Ishikawa (cell line): ENCODE results near the gene ELANE.

Source experiments
- CEBPB ChIP-seq: IDR thresholded peaks from 2 replicates; pipeline ENCODE4 v1.6.1; 2012
- CREB1 ChIP-seq: IDR thresholded peaks from 2 replicates; pipeline ENCODE4 v1.6.1; 2012; ENCODE audit warnings: low read depth
- EGR1 ChIP-seq: IDR thresholded peaks from 2 replicates; pipeline ENCODE4 v1.6.1; 2012
- EP300 ChIP-seq: IDR thresholded peaks from 2 replicates; pipeline ENCODE4 v1.6.1; 2012; ENCODE audit warnings: borderline replicate concordance
- FOXM1 ChIP-seq: IDR thresholded peaks from 2 replicates; pipeline ENCODE4 v1.6.1; 2012; ENCODE audit warnings: low read depth, borderline replicate concordance
- NFIC ChIP-seq: IDR thresholded peaks from 2 replicates; pipeline ENCODE4 v1.6.1; 2012
- RAD21 ChIP-seq: IDR thresholded peaks from 2 replicates; pipeline ENCODE4 v1.6.1; 2012; ENCODE audit warnings: low read depth
- REST ChIP-seq: IDR thresholded peaks from 2 replicates; pipeline ENCODE4 v1.6.1; 2012; ENCODE audit warnings: low read depth, mild to moderate bottlenecking
- TAF1 ChIP-seq: IDR thresholded peaks from 2 replicates; pipeline ENCODE4 v1.6.1; 2012; ENCODE audit warnings: low read depth, mild to moderate bottlenecking
- TCF12 ChIP-seq: IDR thresholded peaks from 2 replicates; pipeline ENCODE4 v1.6.1; 2012; ENCODE audit warnings: low read depth
- TEAD4 ChIP-seq: IDR thresholded peaks from 2 replicates; pipeline ENCODE4 v1.6.1; 2012
- YY1 ChIP-seq: IDR thresholded peaks from 2 replicates; pipeline ENCODE4 v1.6.1; 2012; ENCODE audit warnings: low read depth
- ZBTB7A ChIP-seq: IDR thresholded peaks from 2 replicates; pipeline ENCODE4 v1.6.1; 2012; ENCODE audit warnings: low read depth
- TF ChIP-seq, protein P1 (sequence below): IDR thresholded peaks from 2 replicates; pipeline ENCODE4 v1.6.1; 2012
- TF ChIP-seq, protein P2 (sequence below): IDR thresholded peaks from 2 replicates; pipeline ENCODE4 v1.6.1; 2012

ELANE gene

DNA sequence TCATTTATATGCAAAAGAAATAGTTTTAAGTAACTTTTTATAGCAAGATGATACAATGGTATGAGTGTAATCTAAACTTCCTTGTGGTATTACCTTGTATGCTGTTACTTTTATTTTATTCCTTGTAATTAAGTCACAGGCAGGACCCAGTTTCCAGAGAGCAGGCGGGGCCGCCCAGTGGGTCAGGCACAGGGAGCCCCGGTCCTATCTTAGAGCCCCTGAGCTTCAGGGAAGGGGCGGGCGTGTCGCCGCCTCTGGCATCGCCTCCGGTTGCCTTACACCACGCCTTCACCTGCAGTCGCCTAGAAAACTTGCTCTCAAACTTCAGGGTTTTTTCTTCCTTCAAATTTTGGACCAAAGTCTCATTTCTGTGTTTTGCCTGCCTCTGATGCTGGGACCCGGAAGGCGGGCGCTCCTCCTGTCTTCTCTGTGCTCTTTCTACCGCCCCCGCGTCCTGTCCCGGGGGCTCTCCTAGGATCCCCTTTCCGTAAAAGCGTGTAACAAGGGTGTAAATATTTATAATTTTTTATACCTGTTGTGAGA, 40.5 kb upstream of the ELANE start:
- TF ChIP-seq EP300 (no peak), EGR1 (no peak), RAD21 (no peak), TAF1 (no peak), CREB1 (no peak), TCF12 (no peak), FOXM1 (no peak), TEAD4 (no peak)
- TF ChIP-seq, protein P1, sequence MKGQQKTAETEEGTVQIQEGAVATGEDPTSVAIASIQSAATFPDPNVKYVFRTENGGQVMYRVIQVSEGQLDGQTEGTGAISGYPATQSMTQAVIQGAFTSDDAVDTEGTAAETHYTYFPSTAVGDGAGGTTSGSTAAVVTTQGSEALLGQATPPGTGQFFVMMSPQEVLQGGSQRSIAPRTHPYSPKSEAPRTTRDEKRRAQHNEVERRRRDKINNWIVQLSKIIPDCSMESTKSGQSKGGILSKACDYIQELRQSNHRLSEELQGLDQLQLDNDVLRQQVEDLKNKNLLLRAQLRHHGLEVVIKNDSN, result no peak

DNA sequence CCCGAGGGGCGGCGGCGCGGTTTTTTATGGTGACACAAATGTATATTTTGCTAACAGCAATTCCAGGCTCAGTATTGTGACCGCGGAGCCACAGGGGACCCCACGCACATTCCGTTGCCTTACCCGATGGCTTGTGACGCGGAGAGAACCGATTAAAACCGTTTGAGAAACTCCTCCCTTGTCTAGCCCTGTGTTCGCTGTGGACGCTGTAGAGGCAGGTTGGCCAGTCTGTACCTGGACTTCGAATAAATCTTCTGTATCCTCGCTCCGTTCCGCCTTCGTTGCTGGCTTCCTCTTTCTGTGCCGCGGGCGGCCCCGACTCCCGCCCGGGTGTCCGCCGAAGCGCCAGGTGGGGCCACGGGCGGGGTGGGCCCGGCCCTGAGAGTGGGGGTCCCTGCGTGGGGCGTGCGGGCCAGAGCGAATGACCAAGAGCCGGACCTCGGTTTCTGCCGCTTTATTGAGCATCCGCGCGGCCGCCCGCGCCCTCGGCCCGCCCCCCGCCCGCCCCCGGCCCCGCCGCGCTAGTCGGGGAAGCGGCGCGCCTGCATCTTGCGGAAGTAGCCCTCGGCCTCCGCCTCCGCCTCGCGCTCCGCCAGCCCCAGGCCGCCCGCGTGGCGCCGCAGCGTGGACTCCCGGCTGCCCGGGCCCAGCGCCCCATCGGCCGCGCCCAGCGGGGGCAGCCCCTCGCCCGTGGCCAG, 39.9 kb upstream of the ELANE start:
- no peak for TF ChIP-seq TAF1
- no peak for TF ChIP-seq EP300
- no peak for TF ChIP-seq YY1
- TF ChIP-seq FOXM1, result no peak
- TF ChIP-seq REST, result no peak
- no peak for TF ChIP-seq RAD21
- no peak for TF ChIP-seq CEBPB
- TF ChIP-seq TEAD4, result no peak
- TF ChIP-seq TCF12, result no peak
- TF ChIP-seq CREB1, result no peak
- TF ChIP-seq EGR1, result no peak
- no peak for TF ChIP-seq ZBTB7A
- TF ChIP-seq, protein P1, result no peak
- no peak for TF ChIP-seq NFIC
- TF ChIP-seq, protein P2, sequence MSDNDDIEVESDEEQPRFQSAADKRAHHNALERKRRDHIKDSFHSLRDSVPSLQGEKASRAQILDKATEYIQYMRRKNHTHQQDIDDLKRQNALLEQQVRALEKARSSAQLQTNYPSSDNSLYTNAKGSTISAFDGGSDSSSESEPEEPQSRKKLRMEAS, result no peak

DNA sequence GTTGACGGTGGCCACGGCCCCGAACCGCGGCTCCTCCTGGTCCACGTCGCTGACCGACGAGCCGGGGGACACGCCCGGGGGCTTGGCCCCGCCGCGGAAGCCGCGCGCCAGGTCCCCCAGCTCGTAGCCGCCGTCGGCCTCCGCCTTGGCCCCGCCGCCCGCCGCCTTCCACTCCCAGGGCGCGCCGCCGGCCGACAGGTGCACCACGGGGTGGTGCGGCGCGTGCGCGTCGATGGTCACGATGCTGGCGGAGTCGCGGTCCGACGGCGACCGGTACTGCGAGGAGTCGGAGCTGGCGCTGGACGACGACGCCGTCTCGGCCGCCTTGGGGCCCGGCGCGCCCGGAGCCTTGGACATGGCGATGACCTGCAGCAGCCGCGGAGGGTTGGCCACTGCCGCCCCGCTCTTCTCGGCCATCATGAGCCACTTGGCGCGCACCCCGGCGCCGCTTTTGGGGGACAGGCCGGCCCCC, 39.3 kb upstream of the ELANE start:
- TF ChIP-seq, protein P1, result no peak
- TF ChIP-seq YY1 (no peak), TAF1 (no peak), TEAD4 (no peak), EP300 (no peak), FOXM1 (no peak), ZBTB7A (no peak), CEBPB (no peak), EGR1 (no peak), REST (no peak), NFIC (no peak), CREB1 (no peak), RAD21 (no peak), TCF12 (no peak)
- TF ChIP-seq, protein P2, result no peak

DNA sequence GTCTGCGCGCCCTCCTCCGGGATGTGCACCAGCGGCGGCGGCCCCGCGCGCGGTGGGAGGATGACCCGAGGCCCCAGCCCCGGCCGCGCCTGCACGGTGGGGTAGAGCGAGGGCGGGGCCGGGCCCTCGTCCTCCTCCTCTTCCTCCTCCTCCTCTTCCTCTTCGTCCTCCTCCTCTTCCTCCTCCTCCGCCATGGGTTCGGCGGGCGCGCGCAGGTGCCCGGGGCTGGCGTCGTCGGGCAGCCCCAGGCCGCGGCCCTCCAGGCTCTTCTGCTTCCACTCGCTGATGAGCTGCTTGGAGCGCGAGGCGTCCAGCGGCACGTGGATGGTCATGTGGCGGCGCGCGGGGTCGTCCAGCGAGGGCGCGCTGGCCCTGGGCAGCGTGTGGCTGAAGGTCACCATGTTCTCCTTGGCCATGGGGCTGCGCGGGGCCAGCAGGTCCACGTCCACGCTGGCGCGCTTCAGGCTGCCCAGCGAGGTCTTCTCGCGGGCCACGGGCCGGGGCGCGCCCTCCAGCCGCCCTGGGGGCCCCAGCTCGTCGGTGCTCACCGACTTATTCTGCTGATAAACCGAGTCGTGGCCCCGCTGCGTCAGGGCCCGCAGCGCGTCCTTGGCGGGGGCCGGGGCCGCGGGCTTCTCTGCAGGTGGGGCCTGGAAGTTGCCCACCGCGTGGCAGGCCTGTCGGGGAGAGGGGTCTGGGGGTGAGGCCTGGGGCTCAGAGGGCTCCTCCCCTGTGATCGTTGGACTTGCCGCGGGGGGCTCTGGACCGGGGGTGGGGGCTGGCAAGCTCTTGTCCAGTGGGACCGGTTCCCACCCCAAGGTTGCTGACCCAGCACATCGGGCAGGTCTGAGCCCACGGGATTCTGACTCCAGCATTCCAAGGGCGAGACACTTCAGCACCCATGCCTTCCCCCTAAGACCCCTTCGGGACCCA, 38.6 kb upstream of the ELANE start:
- TF ChIP-seq TAF1 (no peak), TCF12 (0 out of 2 replicates have a peak, but pooled peaks have one; percentile 16)
